Endothelial cell of umbilical vein (primary cell): Measurements from ENCODE around the gene SLC37A1.

Source experiments
- CTCF ChIP-seq, 2 donors: IDR thresholded peaks; 1 replicate in 1 of 2; 2 replicates in 1 of 2; pipeline ENCODE4 v1.5.1; 2011; ENCODE audit warnings: low read length in 2 of 2, mild to moderate bottlenecking in 2 of 2, moderate library complexity in 2 of 2, control low read depth in 1 of 2, inconsistent platforms in 1 of 2, low read depth in 1 of 2; ENCODE audit not compliant: insufficient read depth in 1 of 2; ENCODE audit errors: extremely low read depth in 1 of 2
- EZH2 ChIP-seq: IDR thresholded peaks from 2 replicates; pipeline ENCODE4 v1.6.1; 2012; ENCODE audit warnings: borderline replicate concordance, low read depth, mild to moderate bottlenecking, moderate library complexity, low read length, inconsistent platforms; ENCODE audit not compliant: severe bottlenecking
- FOS ChIP-seq: IDR thresholded peaks from 2 replicates; pipeline ENCODE4 v1.6.1; 2011; ENCODE audit warnings: mild to moderate bottlenecking, low read length, moderate library complexity, borderline replicate concordance; ENCODE audit not compliant: insufficient read depth
- GATA2 ChIP-seq: IDR thresholded peaks from 2 replicates; pipeline ENCODE4 v1.7.0; 2011; ENCODE audit warnings: low read depth, mild to moderate bottlenecking, moderate library complexity, mixed read lengths, low read length; ENCODE audit not compliant: insufficient read length, insufficient read depth
- JUN ChIP-seq: IDR thresholded peaks from 2 replicates; pipeline ENCODE4 v1.6.1; 2011; ENCODE audit warnings: borderline replicate concordance, low read depth; ENCODE audit not compliant: insufficient read length, insufficient read depth
- MAX ChIP-seq: IDR thresholded peaks from 2 replicates; pipeline ENCODE4 v1.6.1; 2011; ENCODE audit not compliant: insufficient read depth, insufficient read length
- MYC ChIP-seq: IDR thresholded peaks from one replicate; pipeline ENCODE4 v1.6.1; 2011; ENCODE audit warnings: mild to moderate bottlenecking, low read depth, low read length
- POLR2A ChIP-seq: IDR thresholded peaks from 2 replicates; pipeline ENCODE4 v1.6.1; 2012; ENCODE audit warnings: low read depth, mild to moderate bottlenecking, control low read depth, low read length
- POLR2AphosphoS5 ChIP-seq: IDR thresholded peaks from 2 replicates; pipeline ENCODE4 v1.6.1; 2012; ENCODE audit warnings: low read depth, mild to moderate bottlenecking, control low read depth, low read length, moderate library complexity; ENCODE audit not compliant: insufficient read depth

GRCh38 chr21:42563261-42563660, 49.6 kb downstream of the SLC37A1 start:
- TF ChIP-seq EZH2 (no peak), POLR2AphosphoS5 (no peak), CTCF (IDR thresholded peaks at IDR 0.05; ENCODE audit: extremely low read depth in 1 of 2, insufficient read depth in 1 of 2, low read depth in 1 of 2, low read length in 2 of 2) (no peak), MAX (no peak), POLR2A (no peak), MYC (no peak), JUN (no peak), FOS (no peak), GATA2 (no peak)
